Measurements from ENCODE around the gene CAMK4.

GRCh38 chr5:111535879-111536549 lies 311.8 kb downstream of the CAMK4 start:
- TF ChIP-seq CTCF (conservative IDR thresholded peaks at IDR 0.05; ENCODE audit: low read length), result no peak
- no peak for TF ChIP-seq EZH2phosphoT487 (IDR thresholded peaks at IDR 0.05; ENCODE audit: borderline replicate concordance)
